ENCODE measurements around the gene IMP4.

DNA sequence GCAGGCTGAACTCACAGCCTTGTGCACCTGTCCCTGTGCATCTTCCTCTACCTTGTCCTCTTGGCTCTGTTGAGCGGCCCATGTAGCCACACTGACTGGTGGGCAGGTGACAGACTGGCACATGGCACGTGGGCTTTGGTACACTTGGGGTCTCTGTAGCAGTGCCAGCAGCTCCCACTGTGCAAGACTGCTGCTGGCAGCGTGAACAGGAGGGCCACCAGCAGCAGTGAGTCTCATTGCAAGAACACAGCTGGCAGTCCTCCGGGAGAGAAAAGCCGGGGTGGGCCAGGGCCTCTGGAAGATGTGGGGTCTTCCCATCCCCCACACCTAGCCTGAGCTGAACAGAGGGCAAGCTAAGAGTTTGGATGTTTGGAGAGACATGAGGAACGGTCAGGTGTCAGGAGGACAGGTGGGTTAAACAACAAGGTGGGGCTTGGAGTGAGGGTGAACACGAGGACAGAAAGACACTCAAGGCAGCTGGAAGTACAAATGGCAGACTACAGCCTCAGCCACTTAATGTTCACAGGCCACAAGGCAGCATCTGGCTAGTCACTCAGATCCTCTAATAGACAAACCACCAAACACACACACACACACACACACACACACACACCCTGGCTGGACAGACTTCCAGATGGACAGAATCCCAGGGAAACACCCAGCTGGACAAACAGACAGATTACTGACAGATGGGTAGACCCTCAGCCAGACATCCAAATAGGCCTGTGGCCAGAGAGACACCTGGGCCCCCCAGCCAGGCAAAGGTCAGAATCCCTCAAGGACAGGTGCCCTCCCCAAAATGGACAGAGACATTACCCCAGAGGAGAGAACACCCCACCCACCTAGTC lies 10.8 kb downstream of the IMP4 start:
- no peak for TF ChIP-seq CREB1 (IDR thresholded peaks at IDR 0.05)
- no peak for TF ChIP-seq POLR2A (IDR thresholded peaks at IDR 0.05; ENCODE audit: control extremely low read depth in 1 of 2, low read depth in 2 of 2, low read length in 2 of 2)
- no peak for TF ChIP-seq CHD2 (IDR thresholded peaks at IDR 0.05; ENCODE audit: low read length)

Measured in H1 (cell line).